Brain microvascular endothelial cell (primary cell): ENCODE results near the gene OR6N1.

Experiments used
- DNase-seq: peaks from one replicate; pipeline ENCODE4 v3.0.0-alpha.2; 2020
- H3K27ac ChIP-seq: fragments of 250-450 bp; sonication (Bioruptor Pico); 2 replicates; pipeline ENCODE4 v1.5.1; 2020; ENCODE audit warnings: mild to moderate bottlenecking, moderate library complexity
- H3K27me3 ChIP-seq: fragments of 250-450 bp; sonication (Bioruptor Pico); replicated peaks from 2 replicates; pipeline ENCODE4 v1.5.1; 2020; ENCODE audit warnings: mild to moderate bottlenecking
- H3K36me3 ChIP-seq: fragments of 250-450 bp; sonication (Bioruptor Pico); replicated peaks from 2 replicates; pipeline ENCODE4 v1.5.1; 2020; ENCODE audit warnings: mild to moderate bottlenecking
- H3K4me3 ChIP-seq: 2 replicates; pipeline ENCODE4 v1.5.1; 2011; ENCODE audit warnings: low read depth, mild to moderate bottlenecking, control low read depth, low read length, moderate library complexity
- in situ Hi-C: cut with HindIII; loops from 2 replicates; pipeline ENCODE4 v1.10.0; 2017; ENCODE audit warnings: low sequenced_read_pairs, low pct_ligation_motif_present
- TF ChIP-seq, protein P1 (sequence below): IDR thresholded peaks from 2 replicates; pipeline ENCODE4 v1.5.1; 2011; ENCODE audit warnings: low read depth, mild to moderate bottlenecking, moderate library complexity, low read length, control low read depth, inconsistent platforms; ENCODE audit errors: missing control alignments

OR6N1 gene

DNA sequence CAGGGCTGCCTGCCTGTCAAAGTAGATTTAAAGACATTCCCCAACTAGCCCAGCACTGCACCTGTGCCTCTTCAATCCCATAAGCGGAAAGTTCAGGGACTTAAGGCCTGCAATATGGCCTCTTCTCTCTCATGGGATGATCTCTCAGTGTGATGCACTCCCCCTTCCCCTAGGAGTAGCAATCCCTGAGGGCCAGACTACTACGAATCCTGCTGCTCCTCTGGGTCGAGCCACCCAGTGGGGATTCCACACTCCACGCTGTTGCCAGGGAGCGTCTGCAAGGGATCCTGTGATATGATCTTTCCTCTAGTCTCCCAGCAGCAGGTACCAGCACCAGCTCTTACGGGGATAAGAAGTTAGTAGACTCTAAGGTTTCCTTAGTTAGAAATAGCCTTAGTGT lies 22.3 kb upstream of the OR6N1 start:
- in situ Hi-C loops: no loop called here
- DNase-seq: no peak
- Histone ChIP-seq H3K27ac (no peak overlapping the region), H3K36me3 (no peaks in the 10 kb centered on the region), H3K27me3 (no peaks in the 10 kb centered on the region), H3K4me3 (no peak overlapping the region)
- TF ChIP-seq, protein P1, sequence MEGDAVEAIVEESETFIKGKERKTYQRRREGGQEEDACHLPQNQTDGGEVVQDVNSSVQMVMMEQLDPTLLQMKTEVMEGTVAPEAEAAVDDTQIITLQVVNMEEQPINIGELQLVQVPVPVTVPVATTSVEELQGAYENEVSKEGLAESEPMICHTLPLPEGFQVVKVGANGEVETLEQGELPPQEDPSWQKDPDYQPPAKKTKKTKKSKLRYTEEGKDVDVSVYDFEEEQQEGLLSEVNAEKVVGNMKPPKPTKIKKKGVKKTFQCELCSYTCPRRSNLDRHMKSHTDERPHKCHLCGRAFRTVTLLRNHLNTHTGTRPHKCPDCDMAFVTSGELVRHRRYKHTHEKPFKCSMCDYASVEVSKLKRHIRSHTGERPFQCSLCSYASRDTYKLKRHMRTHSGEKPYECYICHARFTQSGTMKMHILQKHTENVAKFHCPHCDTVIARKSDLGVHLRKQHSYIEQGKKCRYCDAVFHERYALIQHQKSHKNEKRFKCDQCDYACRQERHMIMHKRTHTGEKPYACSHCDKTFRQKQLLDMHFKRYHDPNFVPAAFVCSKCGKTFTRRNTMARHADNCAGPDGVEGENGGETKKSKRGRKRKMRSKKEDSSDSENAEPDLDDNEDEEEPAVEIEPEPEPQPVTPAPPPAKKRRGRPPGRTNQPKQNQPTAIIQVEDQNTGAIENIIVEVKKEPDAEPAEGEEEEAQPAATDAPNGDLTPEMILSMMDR: no peak

DNA sequence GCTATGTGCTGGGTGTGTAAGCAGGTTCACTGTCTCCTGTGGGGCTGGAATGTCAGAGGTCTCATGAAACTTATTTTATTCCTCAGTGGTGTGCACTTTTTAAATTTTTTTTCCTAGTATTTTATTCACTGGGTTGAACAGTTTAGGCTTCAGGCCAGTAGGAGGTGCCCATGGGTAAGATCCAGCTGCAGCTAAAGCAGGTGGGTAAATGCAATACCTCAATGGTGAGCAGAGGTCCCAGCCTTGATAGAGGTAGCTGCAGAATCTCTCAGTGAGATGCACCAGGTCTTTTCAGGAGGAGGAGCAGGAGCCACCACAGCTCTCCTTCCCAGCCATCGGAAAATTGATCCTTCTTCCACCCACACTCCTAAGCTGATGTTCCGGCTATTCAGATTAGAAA lies 21.6 kb upstream of the OR6N1 start:
- H3K36me3 ChIP-seq: no peaks in the 10 kb centered on the region
- no peak for DNase-seq
- in situ Hi-C loops: no loop called here
- H3K4me3 ChIP-seq: no peak overlapping the region
- H3K27ac ChIP-seq: no peak overlapping the region
- TF ChIP-seq, protein P1: no peak
- H3K27me3 ChIP-seq: no peaks in the 10 kb centered on the region

DNA sequence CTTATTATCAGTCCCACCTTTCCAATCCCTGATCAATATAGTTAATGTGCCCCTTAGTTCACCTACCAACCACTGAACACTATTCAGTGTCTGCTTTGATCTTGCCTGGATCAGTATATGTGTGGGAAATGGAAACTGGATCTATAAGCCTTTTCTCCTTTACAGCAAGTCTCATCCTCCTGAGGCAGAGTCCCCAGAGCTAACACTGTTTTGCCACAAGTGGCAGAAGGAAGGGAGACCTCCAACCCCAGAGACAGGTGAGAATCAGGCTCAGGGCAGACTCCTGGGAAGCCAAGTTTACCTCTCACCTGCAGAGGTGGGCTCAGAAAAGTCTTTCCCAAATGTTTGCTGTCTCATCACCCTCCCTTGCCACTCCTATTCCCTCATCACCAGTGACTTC lies 9.1 kb upstream of the OR6N1 start, which contains the start of gene OR6N2:
TSS of gene OR6N2 (minus strand) at position 101 of the 400 bp plus-strand sequence. CDS start 3,569 bp downstream, outside the sequence.
- H3K4me3 ChIP-seq: no peak within 1 kb of the TSS
- TF ChIP-seq, protein P1: no peak
- no peak within 1 kb of the TSS for H3K27ac ChIP-seq
- no peaks in the 10 kb centered on the region for H3K36me3 ChIP-seq
- no peak for DNase-seq
- H3K27me3 ChIP-seq: no peaks in the 10 kb centered on the region
- in situ Hi-C loops: no loop called here

DNA sequence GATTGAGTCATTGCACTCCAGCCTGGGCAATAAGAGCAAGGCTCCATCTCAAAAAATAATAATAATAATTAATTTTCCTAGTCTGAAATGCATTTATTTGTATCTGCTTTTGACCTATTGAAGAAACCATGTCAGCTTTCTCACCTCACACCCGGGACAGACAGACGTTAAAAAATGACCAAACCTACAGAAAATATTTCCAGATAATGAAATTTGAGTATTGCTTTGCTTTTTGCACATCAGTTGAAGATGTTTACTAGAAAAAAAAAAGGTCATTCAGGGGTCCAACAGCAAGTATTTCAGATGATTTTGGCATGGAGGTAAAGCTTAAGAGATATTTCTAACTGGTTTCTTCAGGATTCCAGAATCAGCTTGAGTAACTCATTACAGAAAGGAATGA lies 17.6 kb downstream of the OR6N1 start, which contains the start of gene OR6K6:
TSS of gene OR6K6 (plus strand) at position 301 of the 400 bp plus-strand sequence. CDS start 168 bp downstream, outside the sequence.
- Histone ChIP-seq H3K27ac (no peak within 1 kb of the TSS), H3K27me3 (no peaks in the 10 kb centered on the region), H3K4me3 (no peak within 1 kb of the TSS), H3K36me3 (no peaks in the 10 kb centered on the region)
- no peak for DNase-seq
- TF ChIP-seq, protein P1: no peak
- in situ Hi-C loops: no loop called here

DNA sequence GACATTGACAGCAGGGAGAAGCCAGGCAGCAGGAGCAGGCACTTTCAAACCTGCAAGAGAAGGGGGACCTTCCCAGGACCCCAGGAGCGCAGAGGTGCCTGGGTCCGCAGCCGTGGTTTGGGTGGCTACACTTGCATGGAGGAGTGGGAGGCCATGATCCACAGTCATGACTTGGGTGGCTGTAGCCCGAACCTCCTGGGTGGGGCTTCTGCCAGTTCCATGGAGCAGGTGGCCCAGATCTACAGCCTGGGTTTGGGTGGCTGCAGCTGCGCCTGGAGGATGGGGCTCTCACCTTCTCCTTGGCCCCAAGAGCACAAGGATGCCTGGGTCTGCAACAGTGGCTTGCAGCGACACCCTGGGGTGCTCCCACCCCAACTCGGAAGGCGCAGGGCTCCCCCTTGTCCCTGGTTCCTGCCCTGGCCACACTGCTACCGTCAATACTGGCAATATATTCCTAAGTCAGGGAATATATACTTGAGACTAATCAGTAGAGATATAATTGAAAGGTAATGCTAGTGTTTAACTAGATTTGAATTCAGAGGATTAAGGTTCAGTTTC lies 19.8 kb downstream of the OR6N1 start:
- no peak overlapping the region for H3K4me3 ChIP-seq
- H3K27ac ChIP-seq: no peak overlapping the region
- in situ Hi-C loops: no loop called here
- no peak for DNase-seq
- no peaks in the 10 kb centered on the region for H3K36me3 ChIP-seq
- H3K27me3 ChIP-seq: no peaks in the 10 kb centered on the region
- TF ChIP-seq, protein P1: no peak

DNA sequence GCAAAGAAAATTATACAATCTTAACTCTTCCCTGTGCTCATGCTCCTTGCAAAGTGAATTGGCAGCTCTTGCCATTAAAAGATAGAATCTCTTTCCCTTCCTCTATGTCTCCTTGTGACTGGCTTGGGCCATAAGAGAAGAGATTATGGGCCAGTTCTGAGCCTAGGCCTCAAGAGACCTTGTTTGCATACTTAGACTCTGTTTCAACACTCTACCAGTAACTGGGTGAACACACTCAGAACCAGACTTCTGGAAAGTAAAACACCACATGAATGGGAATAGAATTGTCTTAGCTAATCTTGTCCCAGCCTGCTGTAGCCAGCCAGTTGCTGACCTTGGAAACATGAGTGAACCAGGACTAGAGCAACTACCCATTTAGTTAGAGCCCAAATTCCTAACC lies 36.1 kb downstream of the OR6N1 start:
- Histone ChIP-seq H3K4me3 (no peak overlapping the region), H3K27me3 (no peaks in the 10 kb centered on the region), H3K27ac (no peak overlapping the region), H3K36me3 (no peaks in the 10 kb centered on the region)
- TF ChIP-seq, protein P1: no peak
- in situ Hi-C loops: no loop called here
- DNase-seq: no peak
